HL-60 (cell line): ENCODE results near the gene FLT4.

Experiments
- DNase-seq, 2 experiments: peaks; one replicate each; pipeline ENCODE4 v3.0.0-alpha.2; 2010 to 2020; ENCODE audit warnings: low read depth in 1 of 2, low spot score in 1 of 2
- H3K27ac ChIP-seq: fragments of 250-450 bp; sonication (Bioruptor Pico); replicated peaks from 2 replicates; pipeline ENCODE4 v1.5.1; 2020; ENCODE audit warnings: mild to moderate bottlenecking, moderate library complexity
- H3K27me3 ChIP-seq: fragments of 250-450 bp; sonication (Bioruptor Pico); 2 replicates; pipeline ENCODE4 v1.5.1; 2021; ENCODE audit warnings: mild to moderate bottlenecking, moderate library complexity; ENCODE audit not compliant: insufficient read depth, poor library complexity, severe bottlenecking
- H3K4me3 ChIP-seq: replicated peaks from 2 replicates; pipeline ENCODE4 v1.5.1; 2011; ENCODE audit warnings: mild to moderate bottlenecking, control low read depth, low read length; ENCODE audit not compliant: insufficient read depth
- GABPA ChIP-seq: IDR thresholded peaks from 2 replicates; pipeline ENCODE4 v1.6.1; 2012; ENCODE audit warnings: low read depth
- POLR2AphosphoS5 ChIP-seq: IDR thresholded peaks from 2 replicates; pipeline ENCODE4 v1.6.1; 2012; ENCODE audit warnings: low read depth
- SPI1 ChIP-seq: IDR thresholded peaks from 2 replicates; pipeline ENCODE4 v1.6.1; 2012; ENCODE audit warnings: low read depth, mild to moderate bottlenecking, borderline replicate concordance
- TF ChIP-seq, protein P1 (sequence below): IDR thresholded peaks from one replicate; pipeline ENCODE4 v1.5.1; 2011; ENCODE audit warnings: low read length, control low read depth, inconsistent platforms; ENCODE audit not compliant: insufficient read depth
- TF ChIP-seq, protein P2 (sequence below): IDR thresholded peaks from 2 replicates; pipeline ENCODE4 v1.6.1; 2012; ENCODE audit warnings: low read depth; ENCODE audit not compliant: insufficient replicate concordance

Gene FLT4

GRCh38 chr5:180628211-180628610, 21.2 kb downstream of the FLT4 start:
- no peaks in the 10 kb centered on the region for H3K27me3 ChIP-seq
- no peak overlapping the region for H3K4me3 ChIP-seq
- H3K27ac ChIP-seq = no peak overlapping the region
- TF ChIP-seq GABPA (no peak), SPI1 (no peak)
- TF ChIP-seq, protein P1, sequence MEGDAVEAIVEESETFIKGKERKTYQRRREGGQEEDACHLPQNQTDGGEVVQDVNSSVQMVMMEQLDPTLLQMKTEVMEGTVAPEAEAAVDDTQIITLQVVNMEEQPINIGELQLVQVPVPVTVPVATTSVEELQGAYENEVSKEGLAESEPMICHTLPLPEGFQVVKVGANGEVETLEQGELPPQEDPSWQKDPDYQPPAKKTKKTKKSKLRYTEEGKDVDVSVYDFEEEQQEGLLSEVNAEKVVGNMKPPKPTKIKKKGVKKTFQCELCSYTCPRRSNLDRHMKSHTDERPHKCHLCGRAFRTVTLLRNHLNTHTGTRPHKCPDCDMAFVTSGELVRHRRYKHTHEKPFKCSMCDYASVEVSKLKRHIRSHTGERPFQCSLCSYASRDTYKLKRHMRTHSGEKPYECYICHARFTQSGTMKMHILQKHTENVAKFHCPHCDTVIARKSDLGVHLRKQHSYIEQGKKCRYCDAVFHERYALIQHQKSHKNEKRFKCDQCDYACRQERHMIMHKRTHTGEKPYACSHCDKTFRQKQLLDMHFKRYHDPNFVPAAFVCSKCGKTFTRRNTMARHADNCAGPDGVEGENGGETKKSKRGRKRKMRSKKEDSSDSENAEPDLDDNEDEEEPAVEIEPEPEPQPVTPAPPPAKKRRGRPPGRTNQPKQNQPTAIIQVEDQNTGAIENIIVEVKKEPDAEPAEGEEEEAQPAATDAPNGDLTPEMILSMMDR = no peak
- DNase-seq = no peak

DNA sequence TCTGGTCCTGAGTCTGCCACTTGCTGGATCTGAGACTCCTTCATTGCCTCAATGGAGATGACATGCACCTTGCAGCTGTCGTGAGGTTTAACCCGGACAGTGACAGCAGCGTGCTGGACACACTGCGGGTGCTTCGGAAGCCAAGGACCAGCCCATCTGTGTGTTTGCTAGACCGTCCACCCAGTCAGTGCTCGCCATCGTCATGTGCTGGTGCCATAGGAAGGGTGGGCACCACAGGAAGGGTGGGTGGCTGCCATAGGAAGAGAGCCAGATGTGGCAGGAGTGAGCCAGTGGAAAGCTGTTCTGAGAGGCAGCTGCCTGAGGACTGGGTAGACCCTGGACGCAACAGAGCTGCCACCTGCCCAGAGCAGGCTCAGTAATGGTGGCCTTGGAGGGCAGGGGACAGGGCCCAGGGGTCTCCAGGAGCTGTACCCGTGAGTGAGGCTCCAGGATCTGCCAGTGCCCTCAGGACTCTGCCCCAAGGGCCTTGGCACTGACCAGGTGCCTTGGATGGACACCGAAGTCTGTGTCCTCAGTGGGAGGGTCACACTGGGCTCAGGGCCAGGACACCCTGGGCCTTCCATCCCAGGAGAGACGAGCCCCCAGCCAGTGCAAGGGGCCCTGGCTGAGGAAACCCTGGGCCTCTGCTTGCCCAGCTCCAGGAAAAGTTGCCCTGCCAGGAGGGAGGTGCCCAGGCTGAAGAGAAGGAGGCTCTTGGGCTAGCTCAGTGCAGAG, 21.8 kb downstream of the FLT4 start:
- TF ChIP-seq GABPA = no peak
- no peak for TF ChIP-seq POLR2AphosphoS5
- TF ChIP-seq SPI1 = no peak
- TF ChIP-seq, protein P2, sequence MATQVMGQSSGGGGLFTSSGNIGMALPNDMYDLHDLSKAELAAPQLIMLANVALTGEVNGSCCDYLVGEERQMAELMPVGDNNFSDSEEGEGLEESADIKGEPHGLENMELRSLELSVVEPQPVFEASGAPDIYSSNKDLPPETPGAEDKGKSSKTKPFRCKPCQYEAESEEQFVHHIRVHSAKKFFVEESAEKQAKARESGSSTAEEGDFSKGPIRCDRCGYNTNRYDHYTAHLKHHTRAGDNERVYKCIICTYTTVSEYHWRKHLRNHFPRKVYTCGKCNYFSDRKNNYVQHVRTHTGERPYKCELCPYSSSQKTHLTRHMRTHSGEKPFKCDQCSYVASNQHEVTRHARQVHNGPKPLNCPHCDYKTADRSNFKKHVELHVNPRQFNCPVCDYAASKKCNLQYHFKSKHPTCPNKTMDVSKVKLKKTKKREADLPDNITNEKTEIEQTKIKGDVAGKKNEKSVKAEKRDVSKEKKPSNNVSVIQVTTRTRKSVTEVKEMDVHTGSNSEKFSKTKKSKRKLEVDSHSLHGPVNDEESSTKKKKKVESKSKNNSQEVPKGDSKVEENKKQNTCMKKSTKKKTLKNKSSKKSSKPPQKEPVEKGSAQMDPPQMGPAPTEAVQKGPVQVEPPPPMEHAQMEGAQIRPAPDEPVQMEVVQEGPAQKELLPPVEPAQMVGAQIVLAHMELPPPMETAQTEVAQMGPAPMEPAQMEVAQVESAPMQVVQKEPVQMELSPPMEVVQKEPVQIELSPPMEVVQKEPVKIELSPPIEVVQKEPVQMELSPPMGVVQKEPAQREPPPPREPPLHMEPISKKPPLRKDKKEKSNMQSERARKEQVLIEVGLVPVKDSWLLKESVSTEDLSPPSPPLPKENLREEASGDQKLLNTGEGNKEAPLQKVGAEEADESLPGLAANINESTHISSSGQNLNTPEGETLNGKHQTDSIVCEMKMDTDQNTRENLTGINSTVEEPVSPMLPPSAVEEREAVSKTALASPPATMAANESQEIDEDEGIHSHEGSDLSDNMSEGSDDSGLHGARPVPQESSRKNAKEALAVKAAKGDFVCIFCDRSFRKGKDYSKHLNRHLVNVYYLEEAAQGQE = no peak
- TF ChIP-seq, protein P1 = no peak
- DNase-seq = no peak
- no peak overlapping the region for H3K4me3 ChIP-seq
- H3K27me3 ChIP-seq = no peaks in the 10 kb centered on the region
- H3K27ac ChIP-seq = no peak overlapping the region

DNA sequence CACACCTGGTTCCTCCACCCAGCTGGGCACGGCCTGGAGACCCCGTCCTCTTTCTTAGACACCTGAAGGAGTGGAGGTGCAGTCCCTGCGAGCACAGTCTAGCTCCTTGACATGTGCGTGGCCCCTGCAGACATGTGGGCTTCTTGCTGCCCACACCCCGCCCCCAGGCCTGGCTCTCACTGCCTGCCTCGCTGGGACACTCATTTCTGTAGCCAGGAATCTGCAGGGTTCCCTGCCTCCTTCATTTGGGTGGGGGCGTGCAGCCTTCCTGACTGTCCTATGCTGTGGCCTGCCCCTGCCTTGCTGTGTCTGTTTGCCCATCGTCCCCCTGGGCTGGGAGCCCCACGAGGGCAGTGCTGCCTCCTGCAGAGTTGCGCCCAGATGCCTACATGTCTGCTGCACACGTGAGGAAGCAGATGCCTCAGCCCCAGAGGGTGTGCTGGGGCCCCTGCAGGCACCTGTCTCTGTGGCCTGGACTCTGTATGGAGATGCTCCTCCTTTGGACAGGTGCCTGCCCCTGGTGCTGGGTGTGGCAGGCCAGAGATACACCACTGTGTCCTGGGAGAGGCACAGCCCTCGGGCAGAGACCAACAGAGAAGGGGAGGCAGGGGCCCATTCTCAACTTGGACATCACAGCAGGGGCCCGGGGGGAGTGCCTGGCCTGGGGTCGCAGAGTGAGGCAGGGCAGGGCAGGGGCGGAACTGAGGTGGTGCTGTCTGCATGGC, 22.6 kb downstream of the FLT4 start:
- Histone ChIP-seq H3K27ac (no peak overlapping the region), H3K27me3 (no peaks in the 10 kb centered on the region), H3K4me3 (no peak overlapping the region)
- DNase-seq = no peak
- TF ChIP-seq POLR2AphosphoS5 (no peak), GABPA (no peak), SPI1 (no peak)
- TF ChIP-seq, protein P2 = no peak
- TF ChIP-seq, protein P1 = no peak
